IMR-90 (cell line): Measurements from ENCODE around the gene KLHL40. TPM values are rescaled to one million over a fixed set of nuclear protein-coding genes. Genes with fewer than 3 reads are reported as not detected.

Experiments
- ATAC-seq: fragments of 200-7000 bp; cut with Tn5 transposase; 2 replicates; pipeline ENCODE4 v1.9.1; 2020; ENCODE audit warnings: low read depth, mild to moderate bottlenecking, moderate library complexity
- BruUV-seq: library from RNA; stranded (reverse); fragments of 400-500 nt; replicated peaks from 2 replicates; lab custom pipeline; 2021; lab: Mats Ljungman, UMichigan
- CTCF ChIA-PET: fragments of 300-600 bp; formaldehyde crosslinking; extraction: SDS; loops from one replicate; lab custom pipeline; 2021; ENCODE audit warnings: antibody characterized with exemption; lab: Yijun Ruan, JAX
- POLR2A ChIA-PET: fragments of 300-600 bp; sonication (Branson Sonifier 250); formaldehyde crosslinking; loops from one replicate; lab custom pipeline; 2022; ENCODE audit warnings: antibody characterized with exemption; ENCODE audit not compliant: unreplicated experiment; lab: Charles Lee
- DNase-seq: peaks from one replicate; pipeline ENCODE4 v3.0.0; 2013
- H2AFZ ChIP-seq: replicated peaks from 2 replicates; pipeline ENCODE3; 2013; ENCODE audit warnings: low read length, mild to moderate bottlenecking; ENCODE audit not compliant: poor library complexity
- H2AK5ac ChIP-seq: 2 replicates; pipeline ENCODE4 v1.6.1; 2013; ENCODE audit warnings: low read depth, low read length, inconsistent platforms
- H2AK9ac ChIP-seq: replicated peaks from 2 replicates; pipeline ENCODE3; 2013; ENCODE audit warnings: mild to moderate bottlenecking, low read depth, low read length, moderate library complexity; ENCODE audit not compliant: poor library complexity
- H2BK120ac ChIP-seq: 2 replicates; pipeline ENCODE4 v1.6.1; 2013; ENCODE audit warnings: low read depth, low read length, inconsistent platforms
- H2BK15ac ChIP-seq: 3 replicates; pipeline ENCODE4 v1.6.1; 2013; ENCODE audit warnings: low read depth, low read length, inconsistent platforms
- H2BK20ac ChIP-seq: 2 replicates; pipeline ENCODE4 v1.6.1; 2013; ENCODE audit warnings: low read depth, mild to moderate bottlenecking, inconsistent platforms, low read length, moderate library complexity
- H2BK5ac ChIP-seq: 2 replicates; pipeline ENCODE4 v1.6.1; 2013; ENCODE audit warnings: mild to moderate bottlenecking, low read depth, low read length, inconsistent platforms; ENCODE audit not compliant: poor library complexity, severe bottlenecking
- H3K14ac ChIP-seq: replicated peaks from 2 replicates; pipeline ENCODE4 v1.6.1; 2013; ENCODE audit warnings: low read depth, low read length, inconsistent platforms
- H3K18ac ChIP-seq: 2 replicates; pipeline ENCODE4 v1.6.1; 2013; ENCODE audit warnings: low read depth, low read length, control low read depth
- H3K23ac ChIP-seq: 2 replicates; pipeline ENCODE4 v1.6.1; 2013; ENCODE audit warnings: low read depth, low read length, inconsistent platforms
- H3K27ac ChIP-seq: 2 replicates; pipeline ENCODE4 v1.5.1; 2013; ENCODE audit warnings: mild to moderate bottlenecking, control low read depth, low read length; ENCODE audit not compliant: insufficient read depth
- H3K27me3 ChIP-seq: 2 replicates; pipeline ENCODE4 v1.6.1; 2013; ENCODE audit warnings: low read length; ENCODE audit not compliant: control insufficient read depth, insufficient read depth
- H3K36me3 ChIP-seq: 2 replicates; pipeline ENCODE4 v1.6.1; 2013; ENCODE audit warnings: low read length, mixed read lengths; ENCODE audit not compliant: control insufficient read depth, insufficient read depth
- H3K4ac ChIP-seq: 2 replicates; pipeline ENCODE4 v1.6.1; 2013; ENCODE audit warnings: low read depth, low read length, inconsistent platforms
- H3K4me1 ChIP-seq: 2 replicates; pipeline ENCODE4 v1.6.1; 2013; ENCODE audit warnings: low read length, mixed read lengths; ENCODE audit not compliant: control insufficient read depth, insufficient read depth
- H3K4me2 ChIP-seq: 2 replicates; pipeline ENCODE4 v1.6.1; 2013; ENCODE audit warnings: low read depth, mild to moderate bottlenecking, control low read depth, low read length, moderate library complexity
- H3K4me3 ChIP-seq: 2 replicates; pipeline ENCODE4 v1.5.1; 2013; ENCODE audit warnings: low read depth, mild to moderate bottlenecking, control low read depth, low read length, moderate library complexity; ENCODE audit not compliant: insufficient read depth
- H3K56ac ChIP-seq: 2 replicates; pipeline ENCODE4 v1.6.1; 2013; ENCODE audit warnings: low read length, inconsistent platforms; ENCODE audit not compliant: insufficient read depth; ENCODE audit errors: extremely low read depth
- H3K79me1 ChIP-seq, 2 experiments: 2 replicates each; pipeline ENCODE4 v1.6.1; 2013; ENCODE audit warnings: low read length in 2 of 2, inconsistent platforms in 1 of 2, low read depth in 1 of 2
- H3K9ac ChIP-seq: 2 replicates; pipeline ENCODE4 v1.6.1; 2013; ENCODE audit warnings: low read depth, low read length, control low read depth
- H3K9me1 ChIP-seq: 2 replicates; pipeline ENCODE4 v1.6.1; 2013; ENCODE audit warnings: low read length, inconsistent platforms; ENCODE audit not compliant: insufficient read depth
- H3K9me3 ChIP-seq: 2 replicates; pipeline ENCODE4 v1.6.1; 2013; ENCODE audit warnings: low read length; ENCODE audit not compliant: control insufficient read depth, insufficient read depth
- H4K20me1 ChIP-seq: 2 replicates; pipeline ENCODE4 v1.6.1; 2013; ENCODE audit warnings: low read length, inconsistent platforms; ENCODE audit not compliant: insufficient read depth
- H4K5ac ChIP-seq: 2 replicates; pipeline ENCODE4 v1.6.1; 2013; ENCODE audit warnings: mild to moderate bottlenecking, low read depth, low read length, control low read depth
- H4K8ac ChIP-seq, 2 experiments: 2 replicates each; pipeline ENCODE4 v1.6.1; 2013; ENCODE audit warnings: low read depth in 2 of 2, low read length in 2 of 2, control low read depth in 1 of 2, inconsistent platforms in 1 of 2
- H4K91ac ChIP-seq: 2 replicates; pipeline ENCODE4 v1.6.1; 2013; ENCODE audit warnings: low read depth, low read length, inconsistent platforms; ENCODE audit not compliant: insufficient read depth
- CEBPB ChIP-seq: IDR thresholded peaks from 2 replicates; pipeline ENCODE4 v1.6.1; 2012; ENCODE audit warnings: low read depth, low read length, improper control_type of control experiment
- CHD1 ChIP-seq: IDR thresholded peaks from 2 replicates; pipeline ENCODE4 v1.6.1; 2012; ENCODE audit warnings: low read depth, low read length, improper control_type of control experiment
- CTCF ChIP-seq: conservative IDR thresholded peaks from 2 replicates; pipeline ENCODE4 v1.5.1; 2012; ENCODE audit warnings: mild to moderate bottlenecking, low read depth, low read length, improper control_type of control experiment
- ELK1 ChIP-seq: fragments of 150-350 bp; IDR thresholded peaks from 2 replicates; pipeline ENCODE4 v1.6.1; 2016; ENCODE audit warnings: low read depth, mild to moderate bottlenecking, low read length, moderate library complexity, borderline replicate concordance
- FOS ChIP-seq: fragments of 150-350 bp; IDR thresholded peaks from 2 replicates; pipeline ENCODE4 v1.6.1; 2016; ENCODE audit warnings: low read depth, low read length
- MAFK ChIP-seq: IDR thresholded peaks from 2 replicates; pipeline ENCODE4 v1.6.1; 2012; ENCODE audit warnings: low read depth, low read length, improper control_type of control experiment
- MXI1 ChIP-seq: IDR thresholded peaks from 2 replicates; pipeline ENCODE4 v1.6.1; 2012; ENCODE audit warnings: low read depth, mild to moderate bottlenecking, low read length, moderate library complexity, borderline replicate concordance
- NFE2L2 ChIP-seq: fragments of 150-350 bp; IDR thresholded peaks from 2 replicates; pipeline ENCODE4 v1.6.1; 2016; ENCODE audit warnings: low read depth, mild to moderate bottlenecking, low read length
- POLR2A ChIP-seq: IDR thresholded peaks from 2 replicates; pipeline ENCODE4 v1.6.1; 2012; ENCODE audit warnings: mild to moderate bottlenecking, low read depth, low read length
- RAD21 ChIP-seq: IDR thresholded peaks from 2 replicates; pipeline ENCODE4 v1.6.1; 2012; ENCODE audit warnings: low read length, improper control_type of control experiment
- RCOR1 ChIP-seq: IDR thresholded peaks from 2 replicates; pipeline ENCODE4 v1.6.1; 2012; ENCODE audit warnings: mild to moderate bottlenecking, low read length, improper control_type of control experiment; ENCODE audit not compliant: insufficient replicate concordance
- RFX5 ChIP-seq: IDR thresholded peaks from 2 replicates; pipeline ENCODE4 v1.8.0; 2012; ENCODE audit warnings: low read depth, mild to moderate bottlenecking, low read length, moderate library complexity
- USF2 ChIP-seq: fragments of 150-350 bp; IDR thresholded peaks from 2 replicates; pipeline ENCODE4 v1.6.1; 2017; ENCODE audit warnings: mild to moderate bottlenecking, antibody characterized with exemption, low read length, low read depth
- WGBS, 2 experiments: methylation state at CpG; one replicate each; pipeline versions ENCODE4 v1.1.5 to v1.1.7; 2013; ENCODE audit warnings: missing lambda C conversion rate in 2 of 2; ENCODE audit not compliant: insufficient read length in 1 of 2; ENCODE audit errors: extremely low coverage in 2 of 2; 5-methylcytosine and 5-hydroxymethylcytosine counted together
- dilution Hi-C: fragments of 300-500 bp; cut with HindIII; formaldehyde crosslinking; loops from one replicate; pipeline ENCODE4 v1.14.3; 2018; ENCODE audit warnings: low sequenced_read_pairs; ENCODE audit not compliant: unreplicated experiment
- in situ Hi-C: fragments of 300-500 bp; cut with MboI; formaldehyde crosslinking; loops from 3 replicates; pipeline ENCODE4 v1.14.3; 2019; ENCODE audit warnings: low sequenced_read_pairs, inconsistent platforms, mixed read lengths
- intact Hi-C: fragments of 100-400 bp; cut with micrococcal nuclease; formaldehyde crosslinking; loops from 2 replicates; pipeline ENCODE4 v1.10.0; 2022
- polyA plus RNA-seq, 3 experiments: library from polyadenylated mRNA; depleted of rRNA; stranded (reverse); fragments of >200 nt; gene quantifications; 2 replicates each; pipeline ENCODE4 v1.2.3, GENCODE V29; 2012; ENCODE audit warnings: low replicate concordance in 1 of 3
- total RNA-seq: library from RNA; depleted of rRNA; stranded (reverse); fragments of >200 nt; gene quantifications from 2 replicates; pipeline ENCODE4 v1.2.3, GENCODE V29; 2012

Gene KLHL40
- total and polyA plus RNA-seq, 2 of the 4 experiments (the other 2 are of a cell fraction) = not detected

- CTCF ChIA-PET = no interaction called here
- Histone ChIP-seq H4K20me1 (no peaks in the 10 kb centered on the region), H3K56ac (no peak overlapping the region), H3K79me1 (no peaks in the 10 kb centered on the region), H3K36me3 (no peaks in the 10 kb centered on the region), H3K27me3 (peaks cover 35% of the 10 kb centered on the region), H2AK9ac (no peak overlapping the region), H2BK120ac (no peak overlapping the region), H3K4me1 (no peaks in the 10 kb centered on the region), H3K4me2 (no peak overlapping the region), H4K5ac (no peak overlapping the region), H4K8ac (no peak overlapping the region), H3K27ac (no peak overlapping the region), H2BK15ac (no peak overlapping the region), H4K91ac (no peak overlapping the region), H3K14ac (no peak overlapping the region), H3K23ac (no peak overlapping the region), H2BK5ac (no peak overlapping the region), H2AK5ac (no peak overlapping the region), H3K9ac (no peak overlapping the region), H2BK20ac (no peak overlapping the region), H2AFZ (no peak overlapping the region), H3K18ac (no peak overlapping the region), H3K9me3 (peaks cover 7% of the 10 kb centered on the region), H3K4ac (no peak overlapping the region), H3K4me3 (no peak overlapping the region), H3K9me1 (no peaks in the 10 kb centered on the region)
- 37% methylated on average over 2 of the region's 3 CpGs; no CpG with 5 or more reads in 1 of the 2 experiments for WGBS, 2 experiments
- no peak for ATAC-seq
- DNase-seq = no peak
- POLR2A ChIA-PET = no interaction called here
- in situ Hi-C loops = no loop called here
- TF ChIP-seq CEBPB (no peak), USF2 (no peak), NFE2L2 (no peak), RAD21 (no peak), POLR2A (no peak), FOS (no peak), RFX5 (no peak), CTCF (no peak), MXI1 (no peak), MAFK (no peak), ELK1 (no peak), CHD1 (no peak), RCOR1 (no peak)
- dilution Hi-C loops = no loop called here
- intact Hi-C loops = no loop called here
- BruUV-seq = no TSS peak
Observed at GRCh38 chr3:42728056-42728455, 42.7 kb downstream of the KLHL40 start.
